Cardiac muscle cell (in vitro differentiated cells and primary cell): ENCODE data around the gene PRKD1. TPM values are rescaled to one million over a fixed set of nuclear protein-coding genes. Genes with fewer than 3 reads are reported as not detected.
A peak's percentile ranks its signal among the peaks of the same experiment; 100 is the strongest.

Source experiments
- DNase-seq, 2 donors: peaks; one replicate each; pipeline versions ENCODE4 v3.0.0 to v3.0.0-alpha.2; 2010 to 2017; ENCODE audit warnings: low read depth in 1 of 2, low spot score in 1 of 2
- H3K27ac ChIP-seq: fragments of 200-600 bp; sonication (generic); 2 replicates; pipeline ENCODE4 v1.5.1; 2016
- H3K27me3 ChIP-seq: fragments of 200-600 bp; sonication (generic); 2 replicates; pipeline ENCODE4 v1.6.0; 2016; ENCODE audit warnings: control low read depth
- H3K36me3 ChIP-seq: fragments of 200-600 bp; sonication (generic); 2 replicates; pipeline ENCODE4 v1.5.1; 2016; ENCODE audit warnings: control low read depth
- H3K4me1 ChIP-seq: fragments of 200-600 bp; sonication (generic); 2 replicates; pipeline ENCODE4 v1.8.1; 2017; ENCODE audit warnings: low read depth, mild to moderate bottlenecking, mixed run types
- H3K4me3 ChIP-seq: fragments of 200-600 bp; sonication (generic); 2 replicates; pipeline ENCODE4 v1.5.1; 2016; ENCODE audit warnings: mild to moderate bottlenecking
- H3K9me3 ChIP-seq: fragments of 200-600 bp; sonication (generic); 2 replicates; pipeline ENCODE4 v1.5.1; 2017; ENCODE audit warnings: low read depth, mild to moderate bottlenecking, control low read depth
- CTCF ChIP-seq: IDR thresholded peaks from 2 replicates; pipeline ENCODE4 v1.5.1; 2012; ENCODE audit warnings: low read depth, mild to moderate bottlenecking, low read length
- polyA plus RNA-seq: library from polyadenylated mRNA; unstranded; fragments of >200 nt; fragmentation: Nextera tagmentation; extraction: Ambion mirVana; gene quantifications from 2 replicates; pipeline ENCODE4 v1.2.1, GENCODE V29; 2016
- total RNA-seq: library from RNA; depleted of rRNA; stranded (reverse); fragments of >200 nt; gene quantifications from 2 replicates; pipeline ENCODE4 v1.2.3, GENCODE V29; 2016

PRKD1 gene
- total and polyA plus RNA-seq, 2 experiments from 2014 or later: 15.2 to 15.7 TPM

GRCh38 chr14:29941401-29941800 lies 13.8 kb upstream of the PRKD1 start:
- H3K27me3 ChIP-seq: no peaks in the 10 kb centered on the region
- no peak for TF ChIP-seq CTCF
- H3K9me3 ChIP-seq: no peaks in the 10 kb centered on the region
- no peaks in the 10 kb centered on the region for H3K4me1 ChIP-seq
- no peak overlapping the region for H3K27ac ChIP-seq
- H3K4me3 ChIP-seq: no peak overlapping the region
- no peak for DNase-seq
- H3K36me3 ChIP-seq: no peaks in the 10 kb centered on the region

GRCh38 chr14:29940482-29940881 lies 12.8 kb upstream of the PRKD1 start:
- no peaks in the 10 kb centered on the region for H3K36me3 ChIP-seq
- no peak overlapping the region for H3K27ac ChIP-seq
- no peaks in the 10 kb centered on the region for H3K4me1 ChIP-seq
- no peak for TF ChIP-seq CTCF
- H3K4me3 ChIP-seq: no peak overlapping the region
- no peaks in the 10 kb centered on the region for H3K27me3 ChIP-seq
- no peaks in the 10 kb centered on the region for H3K9me3 ChIP-seq
- DNase-seq: no peak

- DNase-seq: peak in 1 of 2 donors; percentile 8
- no peaks in the 10 kb centered on the region for H3K9me3 ChIP-seq
- no peaks in the 10 kb centered on the region for H3K36me3 ChIP-seq
- no peak overlapping the region for H3K4me3 ChIP-seq
- H3K4me1 ChIP-seq: no peaks in the 10 kb centered on the region
- H3K27me3 ChIP-seq: no peaks in the 10 kb centered on the region
- H3K27ac ChIP-seq: no peak overlapping the region
- no peak for TF ChIP-seq CTCF
Measured at GRCh38 chr14:29937116-29937515, 9.5 kb upstream of the PRKD1 start.

GRCh38 chr14:29930283-29930682 lies 2.6 kb upstream of the PRKD1 start:
- peak in 1 of 2 donors; percentile 69 for DNase-seq
- no peaks in the 10 kb centered on the region for H3K9me3 ChIP-seq
- H3K4me3 ChIP-seq: no peak overlapping the region
- H3K27me3 ChIP-seq: no peaks in the 10 kb centered on the region
- peaks cover 11% of the 10 kb centered on the region for H3K4me1 ChIP-seq
- H3K27ac ChIP-seq: no peak overlapping the region
- no peaks in the 10 kb centered on the region for H3K36me3 ChIP-seq
- no peak for TF ChIP-seq CTCF

GRCh38 chr14:29928117-29928640 lies 532 bp upstream of the PRKD1 start:
- peaks cover 20% of the 10 kb centered on the region for H3K4me1 ChIP-seq
- H3K4me3 ChIP-seq: peak overlapping the region; percentile 99
- peak overlapping the region; percentile 80 for H3K27ac ChIP-seq
- DNase-seq: peak; percentile 7 to 27
- H3K27me3 ChIP-seq: no peaks in the 10 kb centered on the region
- no peaks in the 10 kb centered on the region for H3K36me3 ChIP-seq
- H3K9me3 ChIP-seq: no peaks in the 10 kb centered on the region
- no peak for TF ChIP-seq CTCF
